GM12878 (cell line): ENCODE results near the gene SHB. TPM values are rescaled to one million over a fixed set of nuclear protein-coding genes. Genes with fewer than 3 reads are reported as not detected.

Source experiments
- ATAC-seq: fragments of 200-7000 bp; cut with Tn5 transposase; 3 replicates; pipeline ENCODE4 v1.9.1; 2020; ENCODE audit warnings: mild to moderate bottlenecking, moderate library complexity
- BruUV-seq: library from RNA; stranded (reverse); fragments of 400-500 nt; replicated peaks from 2 replicates; lab custom pipeline; 2021; lab: Mats Ljungman, UMichigan
- CTCF ChIA-PET: fragments of 300-600 bp; sonication (Branson Sonifier 250); formaldehyde crosslinking; extraction: SDS; loops from one replicate; lab custom pipeline; 2021; ENCODE audit warnings: inconsistent platforms; lab: Yijun Ruan, JAX
- POLR2A ChIA-PET: fragments of 350-600 bp; formaldehyde crosslinking; extraction: SDS; loops from one replicate; lab custom pipeline; 2021; ENCODE audit warnings: inconsistent platforms; lab: Charles Lee
- RAD21 ChIA-PET: fragments of 300-600 bp; sonication (Branson Sonifier 250); formaldehyde crosslinking; loops from one replicate; lab custom pipeline; 2023; ENCODE audit warnings: antibody characterized with exemption; ENCODE audit not compliant: unreplicated experiment; lab: Charles Lee
- SMC1A ChIA-PET: fragments of 300-600 bp; sonication (Branson Sonifier 250); formaldehyde crosslinking; loops from one replicate; lab custom pipeline; 2023; ENCODE audit not compliant: unreplicated experiment, uncharacterized antibody; lab: Charles Lee
- DNase-seq: peaks from one replicate; pipeline ENCODE4 v3.0.0-alpha.2; 2011; ENCODE audit warnings: low read depth, low spot score
- FAIRE-seq: peaks from 3 replicates; lab custom pipeline; 2011; peaks lifted over from hg19 to GRCh38; lab: Jason Lieb, UNC
- H2AFZ ChIP-seq: 2 replicates; pipeline ENCODE4 v1.6.0; 2011; ENCODE audit warnings: low read depth, low read length, control low read depth; ENCODE audit not compliant: control insufficient read depth
- H3K27ac ChIP-seq: 2 replicates; pipeline ENCODE4 v1.5.1; 2011; ENCODE audit warnings: control low read depth; ENCODE audit not compliant: control insufficient read depth, insufficient read depth
- H3K27me3 ChIP-seq, 2 experiments: replicated peaks in 1 of 2; 2 replicates each; pipeline versions ENCODE4 v1.6.0 to v1.6.1; 2011; ENCODE audit warnings: low read length in 1 of 2; ENCODE audit not compliant: control insufficient read depth in 2 of 2, insufficient read depth in 2 of 2
- H3K36me3 ChIP-seq, 2 experiments: 2 replicates each; pipeline ENCODE4 v1.5.1; 2011; ENCODE audit warnings: low read length in 1 of 2; ENCODE audit not compliant: control insufficient read depth in 2 of 2, insufficient read depth in 2 of 2
- H3K4me1 ChIP-seq: 2 replicates; pipeline ENCODE4 v1.6.1; 2011; ENCODE audit warnings: mild to moderate bottlenecking, low read length, moderate library complexity, mixed read lengths; ENCODE audit not compliant: control insufficient read depth, insufficient read depth
- H3K4me2 ChIP-seq: 2 replicates; pipeline ENCODE4 v1.6.0; 2011; ENCODE audit warnings: control low read depth; ENCODE audit not compliant: control insufficient read depth, insufficient read depth
- H3K4me3 ChIP-seq: fragments of 200-600 bp; sonication (generic); 2 replicates; pipeline ENCODE4 v1.5.1; 2016
- H3K79me2 ChIP-seq: 2 replicates; pipeline ENCODE4 v1.6.0; 2011; ENCODE audit warnings: low read length; ENCODE audit not compliant: control insufficient read depth, insufficient read depth
- H3K9ac ChIP-seq: 2 replicates; pipeline ENCODE4 v1.8.0; 2011; ENCODE audit warnings: low read length, control low read depth, mixed read lengths; ENCODE audit not compliant: control insufficient read depth, insufficient read depth
- H3K9me3 ChIP-seq: replicated peaks from 3 replicates; pipeline ENCODE4 v1.5.1; 2011; ENCODE audit warnings: mild to moderate bottlenecking, low read length; ENCODE audit not compliant: control insufficient read depth, insufficient read depth
- H4K20me1 ChIP-seq: 2 replicates; pipeline ENCODE4 v1.6.0; 2011; ENCODE audit not compliant: control insufficient read depth, insufficient read depth
- PBX3 ChIP-seq: IDR thresholded peaks from 2 replicates; pipeline ENCODE4 v1.6.1; 2011; ENCODE audit warnings: mild to moderate bottlenecking, low read depth, low read length, moderate library complexity; ENCODE audit not compliant: insufficient replicate concordance
- POLR2A ChIP-seq: IDR thresholded peaks from 2 replicates; pipeline ENCODE4 v1.6.1; 2011; ENCODE audit warnings: low read depth, mild to moderate bottlenecking, low read length
- REST ChIP-seq: IDR thresholded peaks from 2 replicates; pipeline ENCODE4 v1.6.1; 2012; ENCODE audit warnings: mild to moderate bottlenecking, low read depth, low read length
- WGBS: methylation state at CpG from one replicate; pipeline ENCODE4 v1.1.6; 2016; ENCODE audit warnings: low lambda C conversion rate; ENCODE audit not compliant: insufficient replicate concordance, insufficient coverage; ENCODE audit errors: missing lambda C conversion rate; 5-methylcytosine and 5-hydroxymethylcytosine counted together
- in situ Hi-C: fragments of 300-500 bp; cut with MboI; formaldehyde crosslinking; loops from 9 replicates; pipeline ENCODE4 v1.14.3; 2018; ENCODE audit warnings: mixed read lengths
- intact Hi-C: fragments of 100-400 bp; cut with micrococcal nuclease; formaldehyde crosslinking; loops from one replicate; pipeline ENCODE4 v1.14.2; 2022; ENCODE audit not compliant: unreplicated experiment
- polyA plus RNA-seq, 11 experiments: library from polyadenylated mRNA; depleted of rRNA in 4 of 11; unstranded in 6 of 11; stranded (reverse) in 5 of 11; fragments of >200 nt; fragmentation: Nextera tagmentation in 4 of 11; fragmentation: Illumina TruSeq in 1 of 11; extraction: Ambion mirVana in 4 of 11; extraction: Trizol in 1 of 11; gene quantifications; 1 replicate in 1 of 11; 2 replicates in 10 of 11; pipeline versions ENCODE4 v1.2.1 to v1.2.3, GENCODE V29; 2011 to 2016; ENCODE audit warnings: inconsistent platforms in 2 of 11, missing spikeins in 2 of 11, low read depth in 1 of 11
- total RNA-seq, 4 experiments: library from RNA; depleted of rRNA in 3 of 4; stranded (reverse); fragments of >200 nt in 3 of 4; fragmentation: Illumina TruSeq in 1 of 4; extraction: Trizol in 1 of 4; gene quantifications; 2 replicates each; pipeline versions ENCODE4 v1.2.1 to v1.2.3, GENCODE V29; 2013 to 2021
- TF ChIP-seq, protein P1 (sequence below): fragments of 450-650 bp; IDR thresholded peaks from 2 replicates; pipeline ENCODE4 v1.6.1; 2016; ENCODE audit warnings: mild to moderate bottlenecking, moderate library complexity, borderline replicate concordance

SHB gene
- total and polyA plus RNA-seq, 10 of the 15 experiments (the other 5 are each of a cell fraction or from before 2014, with no cell fraction given): 0.29 to 6.2 (median 1.3) TPM

DNA sequence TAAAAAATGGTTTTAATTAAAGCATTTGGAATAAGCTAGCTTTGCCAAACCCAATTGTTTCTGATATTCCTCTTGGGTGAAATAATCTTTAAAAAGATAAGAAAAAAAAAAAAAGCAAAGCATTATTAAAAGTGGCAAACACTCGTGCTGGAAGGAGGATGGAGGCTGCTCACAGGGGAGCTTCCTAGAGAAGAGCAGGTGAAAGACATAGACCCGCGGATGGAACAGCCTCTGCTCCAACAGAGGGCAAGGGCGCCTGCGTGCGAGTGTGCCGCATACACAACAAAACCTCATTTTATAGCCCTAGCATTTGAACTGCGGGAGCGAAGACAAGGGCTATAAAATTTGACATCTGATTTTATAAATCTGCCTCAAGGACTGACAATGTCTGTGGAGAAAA lies 131.7 kb downstream of the SHB start:
- ChIA-PET SMC1A (interaction anchor here (1.1 kb wide), 2 partner anchors 41 to 458 kb away, joined by 3 read pairs; no protein-coding TSS in a partner anchor), RAD21 (interaction anchor here (1.0 kb wide), 1 partner anchor 16 kb away, joined by 3 read pairs; no protein-coding TSS in a partner anchor), POLR2A (interaction anchor here (1.2 kb wide), 1 partner anchor 15 kb away, joined by 3 read pairs; no protein-coding TSS in a partner anchor), CTCF (no interaction called here)
- Histone ChIP-seq H3K79me2 (no peaks in the 10 kb centered on the region), H3K9ac (no peak overlapping the region), H2AFZ (no peak overlapping the region), H3K27me3 (no peaks in the 10 kb centered on the region), H4K20me1 (no peaks in the 10 kb centered on the region), H3K27ac (no peak overlapping the region), H3K9me3 (no peaks in the 10 kb centered on the region), H3K4me2 (no peak overlapping the region), H3K4me1 (no peaks in the 10 kb centered on the region), H3K4me3 (no peak overlapping the region), H3K36me3 (no peaks in the 10 kb centered on the region)
- WGBS: 83% methylated on average over 9 of the region's 9 CpGs
- in situ Hi-C loops (no loop called here), intact Hi-C loops (no loop called here)
- ATAC-seq: no peak
- FAIRE-seq: no peak
- TF ChIP-seq, protein P1, sequence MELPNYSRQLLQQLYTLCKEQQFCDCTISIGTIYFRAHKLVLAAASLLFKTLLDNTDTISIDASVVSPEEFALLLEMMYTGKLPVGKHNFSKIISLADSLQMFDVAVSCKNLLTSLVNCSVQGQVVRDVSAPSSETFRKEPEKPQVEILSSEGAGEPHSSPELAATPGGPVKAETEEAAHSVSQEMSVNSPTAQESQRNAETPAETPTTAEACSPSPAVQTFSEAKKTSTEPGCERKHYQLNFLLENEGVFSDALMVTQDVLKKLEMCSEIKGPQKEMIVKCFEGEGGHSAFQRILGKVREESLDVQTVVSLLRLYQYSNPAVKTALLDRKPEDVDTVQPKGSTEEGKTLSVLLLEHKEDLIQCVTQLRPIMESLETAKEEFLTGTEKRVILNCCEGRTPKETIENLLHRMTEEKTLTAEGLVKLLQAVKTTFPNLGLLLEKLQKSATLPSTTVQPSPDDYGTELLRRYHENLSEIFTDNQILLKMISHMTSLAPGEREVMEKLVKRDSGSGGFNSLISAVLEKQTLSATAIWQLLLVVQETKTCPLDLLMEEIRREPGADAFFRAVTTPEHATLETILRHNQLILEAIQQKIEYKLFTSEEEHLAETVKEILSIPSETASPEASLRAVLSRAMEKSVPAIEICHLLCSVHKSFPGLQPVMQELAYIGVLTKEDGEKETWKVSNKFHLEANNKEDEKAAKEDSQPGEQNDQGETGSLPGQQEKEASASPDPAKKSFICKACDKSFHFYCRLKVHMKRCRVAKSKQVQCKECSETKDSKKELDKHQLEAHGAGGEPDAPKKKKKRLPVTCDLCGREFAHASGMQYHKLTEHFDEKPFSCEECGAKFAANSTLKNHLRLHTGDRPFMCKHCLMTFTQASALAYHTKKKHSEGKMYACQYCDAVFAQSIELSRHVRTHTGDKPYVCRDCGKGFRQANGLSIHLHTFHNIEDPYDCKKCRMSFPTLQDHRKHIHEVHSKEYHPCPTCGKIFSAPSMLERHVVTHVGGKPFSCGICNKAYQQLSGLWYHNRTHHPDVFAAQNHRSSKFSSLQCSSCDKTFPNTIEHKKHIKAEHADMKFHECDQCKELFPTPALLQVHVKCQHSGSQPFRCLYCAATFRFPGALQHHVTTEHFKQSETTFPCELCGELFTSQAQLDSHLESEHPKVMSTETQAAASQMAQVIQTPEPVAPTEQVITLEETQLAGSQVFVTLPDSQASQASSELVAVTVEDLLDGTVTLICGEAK: no peak
- no peak for TF ChIP-seq REST
- TF ChIP-seq PBX3: no peak
- no peak for TF ChIP-seq POLR2A
- no TSS peak for BruUV-seq
- no peak for DNase-seq
